ENCODE data around the gene HLA-DOB.

Gene HLA-DOB

DNA sequence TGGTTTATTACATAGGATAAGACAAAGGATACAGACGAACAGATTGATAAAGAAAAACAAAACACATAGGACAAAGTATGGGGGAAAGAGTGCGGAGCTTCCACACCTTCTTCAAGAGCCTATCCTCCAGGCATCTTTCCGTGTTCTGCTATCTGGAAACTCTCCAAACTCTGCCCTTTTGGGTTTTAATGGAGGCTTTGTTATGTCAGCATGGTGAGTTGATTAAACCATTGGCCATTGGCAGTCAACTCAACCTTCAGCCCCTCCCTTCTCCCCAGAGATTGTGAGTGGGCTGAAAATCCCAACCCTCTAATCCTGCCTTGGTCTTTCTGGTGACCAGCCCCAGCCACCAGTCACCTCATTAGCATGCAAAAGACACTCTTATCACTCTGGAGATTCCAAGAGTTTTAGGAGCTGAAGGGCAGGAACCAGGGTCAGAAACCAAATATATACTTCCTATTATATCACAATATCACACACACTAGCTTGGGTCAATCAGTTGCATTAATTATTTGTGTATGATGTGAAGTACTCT lies 23.8 kb downstream of the HLA-DOB start:
- TF ChIP-seq GLIS3 (CRISPR knock-in tag; IDR thresholded peaks at IDR 0.05) (no peak), RARB (CRISPR knock-in tag; IDR thresholded peaks at IDR 0.05) (no peak), ZFP30 (CRISPR knock-in tag; IDR thresholded peaks at IDR 0.05) (no peak)
- TF ChIP-seq, protein P1, sequence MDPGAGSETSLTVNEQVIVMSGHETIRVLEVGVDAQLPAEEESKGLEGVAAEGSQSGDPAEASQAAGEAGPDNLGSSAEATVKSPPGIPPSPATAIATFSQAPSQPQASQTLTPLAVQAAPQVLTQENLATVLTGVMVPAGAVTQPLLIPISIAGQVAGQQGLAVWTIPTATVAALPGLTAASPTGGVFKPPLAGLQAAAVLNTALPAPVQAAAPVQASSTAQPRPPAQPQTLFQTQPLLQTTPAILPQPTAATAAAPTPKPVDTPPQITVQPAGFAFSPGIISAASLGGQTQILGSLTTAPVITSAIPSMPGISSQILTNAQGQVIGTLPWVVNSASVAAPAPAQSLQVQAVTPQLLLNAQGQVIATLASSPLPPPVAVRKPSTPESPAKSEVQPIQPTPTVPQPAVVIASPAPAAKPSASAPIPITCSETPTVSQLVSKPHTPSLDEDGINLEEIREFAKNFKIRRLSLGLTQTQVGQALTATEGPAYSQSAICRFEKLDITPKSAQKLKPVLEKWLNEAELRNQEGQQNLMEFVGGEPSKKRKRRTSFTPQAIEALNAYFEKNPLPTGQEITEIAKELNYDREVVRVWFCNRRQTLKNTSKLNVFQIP (CRISPR knock-in tag; IDR thresholded peaks at IDR 0.05; ENCODE audit: borderline replicate concordance, low read depth): no peak
- TF ChIP-seq, protein P2, sequence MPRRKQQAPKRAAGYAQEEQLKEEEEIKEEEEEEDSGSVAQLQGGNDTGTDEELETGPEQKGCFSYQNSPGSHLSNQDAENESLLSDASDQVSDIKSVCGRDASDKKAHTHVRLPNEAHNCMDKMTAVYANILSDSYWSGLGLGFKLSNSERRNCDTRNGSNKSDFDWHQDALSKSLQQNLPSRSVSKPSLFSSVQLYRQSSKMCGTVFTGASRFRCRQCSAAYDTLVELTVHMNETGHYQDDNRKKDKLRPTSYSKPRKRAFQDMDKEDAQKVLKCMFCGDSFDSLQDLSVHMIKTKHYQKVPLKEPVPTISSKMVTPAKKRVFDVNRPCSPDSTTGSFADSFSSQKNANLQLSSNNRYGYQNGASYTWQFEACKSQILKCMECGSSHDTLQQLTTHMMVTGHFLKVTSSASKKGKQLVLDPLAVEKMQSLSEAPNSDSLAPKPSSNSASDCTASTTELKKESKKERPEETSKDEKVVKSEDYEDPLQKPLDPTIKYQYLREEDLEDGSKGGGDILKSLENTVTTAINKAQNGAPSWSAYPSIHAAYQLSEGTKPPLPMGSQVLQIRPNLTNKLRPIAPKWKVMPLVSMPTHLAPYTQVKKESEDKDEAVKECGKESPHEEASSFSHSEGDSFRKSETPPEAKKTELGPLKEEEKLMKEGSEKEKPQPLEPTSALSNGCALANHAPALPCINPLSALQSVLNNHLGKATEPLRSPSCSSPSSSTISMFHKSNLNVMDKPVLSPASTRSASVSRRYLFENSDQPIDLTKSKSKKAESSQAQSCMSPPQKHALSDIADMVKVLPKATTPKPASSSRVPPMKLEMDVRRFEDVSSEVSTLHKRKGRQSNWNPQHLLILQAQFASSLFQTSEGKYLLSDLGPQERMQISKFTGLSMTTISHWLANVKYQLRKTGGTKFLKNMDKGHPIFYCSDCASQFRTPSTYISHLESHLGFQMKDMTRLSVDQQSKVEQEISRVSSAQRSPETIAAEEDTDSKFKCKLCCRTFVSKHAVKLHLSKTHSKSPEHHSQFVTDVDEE (CRISPR knock-in tag; IDR thresholded peaks at IDR 0.05): no peak
- ATAC-seq: no peak

DNA sequence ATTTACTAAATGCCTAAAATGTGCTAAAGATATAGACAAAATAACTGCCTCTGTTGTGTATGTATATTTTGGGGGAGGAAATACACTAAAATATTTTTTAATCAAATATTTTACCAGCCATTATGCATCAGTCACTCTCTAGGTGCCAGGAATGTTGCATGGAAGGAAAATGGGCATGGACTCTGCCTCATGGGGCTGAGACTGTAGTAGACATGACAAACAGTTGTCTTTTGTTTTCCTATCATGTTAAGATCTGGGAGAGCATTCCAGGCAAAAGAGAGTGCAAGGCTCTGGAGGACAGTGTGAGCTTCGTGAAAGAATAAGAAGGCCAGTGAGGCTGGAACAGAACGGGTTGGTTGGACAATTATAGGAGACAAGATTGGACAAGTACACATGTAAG lies 26.5 kb downstream of the HLA-DOB start:
- no peak for ATAC-seq

DNA sequence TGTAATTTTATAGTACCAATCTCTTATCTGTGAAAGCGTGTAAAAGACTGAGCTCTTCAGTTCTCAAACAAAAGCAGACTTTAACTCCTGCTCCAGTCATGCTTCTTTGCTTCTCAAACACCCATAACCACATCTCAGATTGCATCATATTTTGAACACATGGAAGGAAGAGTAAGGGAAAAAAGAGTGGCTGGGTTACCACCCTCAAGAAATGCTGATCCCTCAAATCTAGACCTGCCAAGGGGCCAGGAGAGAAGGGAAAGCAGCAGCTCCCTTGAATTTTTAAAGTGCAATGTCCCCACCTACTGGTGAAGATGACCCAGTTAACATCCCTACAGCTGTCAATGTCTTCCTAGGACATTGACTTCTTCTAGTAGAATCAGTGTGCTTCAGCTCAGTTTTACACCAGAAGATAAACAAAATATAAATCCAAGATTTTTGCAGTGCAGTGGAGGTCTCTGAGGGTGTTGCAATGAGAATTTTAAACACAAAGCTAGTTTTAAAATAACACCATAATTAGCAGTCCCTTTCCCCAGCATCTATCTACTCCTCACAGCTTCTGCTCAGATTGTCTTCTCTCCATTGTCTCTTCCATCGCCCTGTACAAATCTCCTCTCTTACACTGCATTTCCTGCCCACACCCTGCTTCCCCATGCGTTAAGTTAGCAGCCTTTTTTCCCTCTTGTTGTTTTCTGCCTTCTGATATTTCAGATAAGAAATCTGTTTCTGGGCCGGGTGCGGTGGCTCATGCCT lies 30.8 kb downstream of the HLA-DOB start:
- ATAC-seq: peak; percentile 96
- TF ChIP-seq, protein P3, sequence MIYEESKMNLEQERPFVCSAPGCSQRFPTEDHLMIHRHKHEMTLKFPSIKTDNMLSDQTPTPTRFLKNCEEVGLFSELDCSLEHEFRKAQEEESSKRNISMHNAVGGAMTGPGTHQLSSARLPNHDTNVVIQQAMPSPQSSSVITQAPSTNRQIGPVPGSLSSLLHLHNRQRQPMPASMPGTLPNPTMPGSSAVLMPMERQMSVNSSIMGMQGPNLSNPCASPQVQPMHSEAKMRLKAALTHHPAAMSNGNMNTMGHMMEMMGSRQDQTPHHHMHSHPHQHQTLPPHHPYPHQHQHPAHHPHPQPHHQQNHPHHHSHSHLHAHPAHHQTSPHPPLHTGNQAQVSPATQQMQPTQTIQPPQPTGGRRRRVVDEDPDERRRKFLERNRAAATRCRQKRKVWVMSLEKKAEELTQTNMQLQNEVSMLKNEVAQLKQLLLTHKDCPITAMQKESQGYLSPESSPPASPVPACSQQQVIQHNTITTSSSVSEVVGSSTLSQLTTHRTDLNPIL (CRISPR knock-in tag; IDR thresholded peaks at IDR 0.05; ENCODE audit: low read depth): no peak
- no peak for TF ChIP-seq ISL1 (CRISPR knock-in tag; IDR thresholded peaks at IDR 0.05)
- TF ChIP-seq ZFP30 (CRISPR knock-in tag; IDR thresholded peaks at IDR 0.05): no peak
- no peak for TF ChIP-seq ZNF70 (CRISPR knock-in tag; IDR thresholded peaks at IDR 0.05)
- no peak for TF ChIP-seq PPARA (CRISPR knock-in tag; IDR thresholded peaks at IDR 0.05; ENCODE audit: borderline replicate concordance)
- no peak for TF ChIP-seq ZNF8 (CRISPR knock-in tag; IDR thresholded peaks at IDR 0.05)
- TF ChIP-seq ESRRG (CRISPR knock-in tag; IDR thresholded peaks at IDR 0.05): no peak
- TF ChIP-seq ARNTL (CRISPR knock-in tag; IDR thresholded peaks at IDR 0.05; ENCODE audit: borderline replicate concordance, low read depth): no peak
- no peak for TF ChIP-seq TCF4 (CRISPR knock-in tag; IDR thresholded peaks at IDR 0.05; ENCODE audit: borderline replicate concordance)
- TF ChIP-seq CSDC2 (CRISPR knock-in tag; IDR thresholded peaks at IDR 0.05): no peak
- TF ChIP-seq, protein P2 (CRISPR knock-in tag; IDR thresholded peaks at IDR 0.05): no peak
- TF ChIP-seq ZFP3 (CRISPR knock-in tag; IDR thresholded peaks at IDR 0.05): no peak

More for the DNA sequence above, 26.5 kb downstream of the HLA-DOB start:
- TF ChIP-seq OSR1 (CRISPR knock-in tag; IDR thresholded peaks at IDR 0.05): no peak
- no peak for TF ChIP-seq RARB (CRISPR knock-in tag; IDR thresholded peaks at IDR 0.05)
- no peak for TF ChIP-seq ESRRG (CRISPR knock-in tag; IDR thresholded peaks at IDR 0.05)
- TF ChIP-seq, protein P1 (CRISPR knock-in tag; IDR thresholded peaks at IDR 0.05; ENCODE audit: borderline replicate concordance, low read depth): no peak
- TF ChIP-seq PPARA (CRISPR knock-in tag; IDR thresholded peaks at IDR 0.05; ENCODE audit: borderline replicate concordance): no peak
- no peak for TF ChIP-seq ZFP30 (CRISPR knock-in tag; IDR thresholded peaks at IDR 0.05)
- TF ChIP-seq ZC3H10 (CRISPR knock-in tag; IDR thresholded peaks at IDR 0.05): no peak
- TF ChIP-seq TOX (CRISPR knock-in tag; IDR thresholded peaks at IDR 0.05; ENCODE audit: borderline replicate concordance): no peak
- TF ChIP-seq GLIS3 (CRISPR knock-in tag; IDR thresholded peaks at IDR 0.05): no peak
- TF ChIP-seq, protein P4, sequence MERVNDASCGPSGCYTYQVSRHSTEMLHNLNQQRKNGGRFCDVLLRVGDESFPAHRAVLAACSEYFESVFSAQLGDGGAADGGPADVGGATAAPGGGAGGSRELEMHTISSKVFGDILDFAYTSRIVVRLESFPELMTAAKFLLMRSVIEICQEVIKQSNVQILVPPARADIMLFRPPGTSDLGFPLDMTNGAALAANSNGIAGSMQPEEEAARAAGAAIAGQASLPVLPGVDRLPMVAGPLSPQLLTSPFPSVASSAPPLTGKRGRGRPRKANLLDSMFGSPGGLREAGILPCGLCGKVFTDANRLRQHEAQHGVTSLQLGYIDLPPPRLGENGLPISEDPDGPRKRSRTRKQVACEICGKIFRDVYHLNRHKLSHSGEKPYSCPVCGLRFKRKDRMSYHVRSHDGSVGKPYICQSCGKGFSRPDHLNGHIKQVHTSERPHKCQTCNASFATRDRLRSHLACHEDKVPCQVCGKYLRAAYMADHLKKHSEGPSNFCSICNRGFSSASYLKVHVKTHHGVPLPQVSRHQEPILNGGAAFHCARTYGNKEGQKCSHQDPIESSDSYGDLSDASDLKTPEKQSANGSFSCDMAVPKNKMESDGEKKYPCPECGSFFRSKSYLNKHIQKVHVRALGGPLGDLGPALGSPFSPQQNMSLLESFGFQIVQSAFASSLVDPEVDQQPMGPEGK (CRISPR knock-in tag; IDR thresholded peaks at IDR 0.05; ENCODE audit: borderline replicate concordance): no peak
- TF ChIP-seq ZNF70 (CRISPR knock-in tag; IDR thresholded peaks at IDR 0.05): no peak
- no peak for TF ChIP-seq SNAI2 (CRISPR knock-in tag; IDR thresholded peaks at IDR 0.05)
- no peak for TF ChIP-seq ZNF8 (CRISPR knock-in tag; IDR thresholded peaks at IDR 0.05)
- TF ChIP-seq, protein P3 (CRISPR knock-in tag; IDR thresholded peaks at IDR 0.05; ENCODE audit: low read depth): no peak
- no peak for TF ChIP-seq BACH2 (CRISPR knock-in tag; IDR thresholded peaks at IDR 0.05; ENCODE audit: borderline replicate concordance)
- TF ChIP-seq TCF4 (CRISPR knock-in tag; IDR thresholded peaks at IDR 0.05; ENCODE audit: borderline replicate concordance): no peak
- TF ChIP-seq ISL1 (CRISPR knock-in tag; IDR thresholded peaks at IDR 0.05): no peak
- TF ChIP-seq ZFP3 (CRISPR knock-in tag; IDR thresholded peaks at IDR 0.05): no peak
